ENCODE measurements around the gene CMC2.

- no peak for TF ChIP-seq CTCF (IDR thresholded peaks at IDR 0.05; ENCODE audit: insufficient read depth, low read length, poor library complexity, severe bottlenecking)
- no peak for TF ChIP-seq EZH2phosphoT487 (conservative IDR thresholded peaks at IDR 0.05; ENCODE audit: low read length)
Observed at GRCh38 chr16:80988756-80989155, 17.9 kb downstream of the CMC2 start.

Data from SU-DHL-6 (cell line).